ENCODE measurements around the gene SOST. TPM values are rescaled to one million over a fixed set of nuclear protein-coding genes. Genes with fewer than 3 reads are reported as not detected.
A peak's percentile ranks its signal among the peaks of the same experiment; 100 is the strongest.

Gene SOST
- total RNA-seq, 1 experiment from 2014 or later = not detected

- peaks cover 26% of the 10 kb centered on the region for H3K4me1 ChIP-seq (replicated peaks; ENCODE audit: insufficient read depth)
These were observed 30.5 kb downstream of the SOST start for GRCh38 chr17:43728081-43728480.

DNA sequence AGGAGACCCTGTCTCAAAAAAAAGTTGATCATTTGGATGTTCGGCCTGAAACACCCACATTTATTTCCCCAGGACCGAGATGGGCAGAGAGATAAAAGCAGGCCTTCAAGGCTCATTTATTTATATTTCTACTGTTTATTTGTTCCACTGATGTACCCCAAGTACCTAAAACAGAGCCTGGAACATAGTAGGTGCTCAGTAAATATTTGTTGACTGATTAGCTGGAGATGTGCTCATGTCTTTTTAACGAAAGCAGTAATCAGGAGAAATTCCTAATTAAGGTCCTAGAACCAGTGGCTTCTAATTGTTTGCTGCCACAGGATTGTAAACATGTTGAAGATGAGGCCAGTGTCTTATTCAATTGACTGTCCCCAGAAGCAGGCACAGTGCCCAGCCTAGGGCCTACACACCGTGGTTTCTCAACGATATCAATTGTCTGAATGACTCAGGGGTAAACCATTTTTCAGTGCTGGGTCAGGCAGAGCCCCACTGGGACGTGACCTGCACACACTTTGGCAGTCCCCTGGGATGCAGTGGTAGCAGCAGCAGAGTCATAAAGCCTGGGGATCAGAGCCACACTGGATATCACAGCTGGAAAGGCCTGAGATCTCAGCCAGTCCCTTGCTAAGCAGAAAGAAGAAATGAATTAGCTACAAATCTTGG lies 34.8 kb downstream of the SOST start:
- peak overlapping the region; percentile 19; the same call in 1 of the 2 replicates for H3K4me2 ChIP-seq

More at GRCh38 chr17:43728081-43728480, 30.5 kb downstream of the SOST start:
- Histone ChIP-seq H3K36me3 (ENCODE audit: low read depth) (no peaks in the 10 kb centered on the region), H4K20me1 (ENCODE audit: insufficient read depth) (no peaks in the 10 kb centered on the region), H3K4me3 (no peak overlapping the region), H3K79me2 (ENCODE audit: low read depth) (no peaks in the 10 kb centered on the region), H3F3A (ENCODE audit: insufficient read depth, low read depth) (peaks cover 16% of the 10 kb centered on the region), H3K27me3 (ENCODE audit: insufficient read depth, low read depth) (no peaks in the 10 kb centered on the region), H2AFZ (no peak overlapping the region), H3K9me2 (ENCODE audit: insufficient read depth) (no peaks in the 10 kb centered on the region), H3K27ac (no peak overlapping the region), H3K4me2 (no peak overlapping the region), H3K9me3 (ENCODE audit: insufficient read depth, low read depth) (no peaks in the 10 kb centered on the region; the same call in 1 of the 2 replicates)
- intact Hi-C loops (cut with micrococcal nuclease; ENCODE audit: unreplicated experiment) = no loop called here
- ChIA-PET POLR2A (ENCODE audit: unreplicated experiment) (no interaction called here), CTCF (no interaction called here)
- no TSS peak for BruUV-seq (replicated peaks)
- TF ChIP-seq EZH2 (IDR thresholded peaks at IDR 0.05; ENCODE audit: low read depth) = no peak
- no peak for TF ChIP-seq CTCF (conservative IDR thresholded peaks at IDR 0.05)
- DNase-seq = no peak

More for the DNA sequence above, 34.8 kb downstream of the SOST start:
- no peak overlapping the region for H2AFZ ChIP-seq
- peaks cover 49% of the 10 kb centered on the region for H3K4me1 ChIP-seq (replicated peaks; ENCODE audit: insufficient read depth)
- intact Hi-C loops (cut with micrococcal nuclease; ENCODE audit: unreplicated experiment) = no loop called here
- DNase-seq = peak; percentile 63 to 81
- peak overlapping the region; percentile 98 for H3K27ac ChIP-seq
- CTCF ChIA-PET = no interaction called here
- BruUV-seq (replicated peaks) = no TSS peak
- H3F3A ChIP-seq (ENCODE audit: insufficient read depth, low read depth) = peaks cover 42% of the 10 kb centered on the region
- no peaks in the 10 kb centered on the region for H3K79me2 ChIP-seq (ENCODE audit: low read depth)
- POLR2A ChIA-PET (ENCODE audit: unreplicated experiment) = interaction anchor here (0.7 kb wide), 1 partner anchor 35 kb away, joined by 4 read pairs; the partner anchor contains the start of gene SOST
- H3K9me3 ChIP-seq (ENCODE audit: insufficient read depth, low read depth) = no peaks in the 10 kb centered on the region
- no peaks in the 10 kb centered on the region for H3K9me2 ChIP-seq (ENCODE audit: insufficient read depth)
- no peak for TF ChIP-seq CTCF (conservative IDR thresholded peaks at IDR 0.05)
- TF ChIP-seq EZH2 (IDR thresholded peaks at IDR 0.05; ENCODE audit: low read depth) = no peak
- H4K20me1 ChIP-seq (ENCODE audit: insufficient read depth) = no peaks in the 10 kb centered on the region
- no peak overlapping the region for H3K4me3 ChIP-seq
- no peaks in the 10 kb centered on the region for H3K36me3 ChIP-seq (ENCODE audit: low read depth)
- no peaks in the 10 kb centered on the region for H3K27me3 ChIP-seq (ENCODE audit: insufficient read depth, low read depth)
